ENCODE measurements around the gene RAD17.
"Not testable (repeated sequence)": the region's sequence is repeated elsewhere in the genome, so short reads cannot be mapped to it uniquely, and the experiment has no call there.

RAD17 gene

GRCh38 chr5:69455428-69455988 lies 85.9 kb downstream of the RAD17 start:
- not testable (repeated sequence) for H3K27ac ChIP-seq (ENCODE audit: low read depth, low read length); H3K4me3 ChIP-seq (ENCODE audit: low read length); H2BK15ac ChIP-seq (replicated peaks; ENCODE audit: low read depth); H4K5ac ChIP-seq (ENCODE audit: low read length); H2BK120ac ChIP-seq (ENCODE audit: low read depth, low read length); DNase-seq; H3K56ac ChIP-seq (ENCODE audit: low read length); H3K4me2 ChIP-seq (ENCODE audit: low read length); H3K4me1 ChIP-seq (ENCODE audit: control insufficient read depth, low read depth, low read length); H4K8ac ChIP-seq (ENCODE audit: low read depth, low read length); H3K79me2 ChIP-seq (ENCODE audit: control insufficient read depth, insufficient read depth, low read length); H3K18ac ChIP-seq (ENCODE audit: low read length); H3K23ac ChIP-seq (ENCODE audit: low read length); H3K9ac ChIP-seq (ENCODE audit: low read length); H2BK5ac ChIP-seq (ENCODE audit: low read length); H3K79me1 ChIP-seq (ENCODE audit: low read length); H3K27me3 ChIP-seq (ENCODE audit: insufficient read depth, low read length, poor library complexity); H2AK5ac ChIP-seq (ENCODE audit: low read length); H3K4ac ChIP-seq (ENCODE audit: low read depth, low read length); H3K36me3 ChIP-seq (ENCODE audit: control insufficient read depth, insufficient read depth, low read length)
- WGBS (ENCODE audit: extremely low coverage, insufficient coverage, low lambda C conversion rate), result no CpG with 5 or more reads among the region's 7 CpGs

DNA sequence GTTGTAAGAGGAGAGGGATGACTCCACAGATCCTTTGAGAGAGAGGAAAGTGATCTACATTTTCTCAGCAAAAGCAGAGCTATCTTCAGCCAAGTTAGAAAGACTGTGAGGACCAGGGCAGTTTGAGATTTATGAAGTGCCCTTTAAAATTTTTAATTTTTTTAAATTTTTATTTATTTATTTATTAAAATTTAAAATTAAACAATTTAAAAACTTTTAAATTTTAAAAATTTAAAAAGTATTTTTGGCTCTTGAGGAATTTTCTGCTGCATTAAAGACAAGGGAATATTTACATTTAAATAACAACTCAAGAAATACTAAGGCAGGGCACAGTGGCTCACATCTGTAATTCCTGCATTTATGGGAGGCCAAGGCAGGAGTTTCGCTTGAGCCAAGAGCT lies 92.6 kb downstream of the RAD17 start:
- no peak overlapping the region for H4K5ac ChIP-seq (ENCODE audit: low read length)

More for the DNA sequence above, 92.6 kb downstream of the RAD17 start:
- H2AK5ac ChIP-seq (ENCODE audit: low read length), result no peak overlapping the region
- no peaks in the 10 kb centered on the region for H3K4me1 ChIP-seq (ENCODE audit: control insufficient read depth, low read depth, low read length)
- no peak overlapping the region for H2BK15ac ChIP-seq (replicated peaks; ENCODE audit: low read depth)
- no peak overlapping the region for H3K4me2 ChIP-seq (ENCODE audit: low read length)
- no peak overlapping the region for H3K9ac ChIP-seq (ENCODE audit: low read length)
- H3K27ac ChIP-seq (ENCODE audit: low read depth, low read length), result no peak overlapping the region
- DNase-seq, result no peak
- H3K36me3 ChIP-seq (ENCODE audit: control insufficient read depth, insufficient read depth, low read length), result no peaks in the 10 kb centered on the region
- H3K18ac ChIP-seq (ENCODE audit: low read length), result no peak overlapping the region
- H2BK5ac ChIP-seq (ENCODE audit: low read length), result no peak overlapping the region
- H3K79me2 ChIP-seq (ENCODE audit: control insufficient read depth, insufficient read depth, low read length), result no peaks in the 10 kb centered on the region
- H4K8ac ChIP-seq (ENCODE audit: low read depth, low read length), result no peak overlapping the region
- no peak overlapping the region for H3K4me3 ChIP-seq (ENCODE audit: low read length)
- H2BK120ac ChIP-seq (ENCODE audit: low read depth, low read length), result no peak overlapping the region
- H3K79me1 ChIP-seq (ENCODE audit: low read length), result no peaks in the 10 kb centered on the region
- H3K23ac ChIP-seq (ENCODE audit: low read length), result no peak overlapping the region
- H3K27me3 ChIP-seq (ENCODE audit: insufficient read depth, low read length, poor library complexity), result no peaks in the 10 kb centered on the region
- H3K4ac ChIP-seq (ENCODE audit: low read depth, low read length), result no peak overlapping the region
- H3K56ac ChIP-seq (ENCODE audit: low read length), result no peak overlapping the region
- WGBS (ENCODE audit: extremely low coverage, insufficient coverage, low lambda C conversion rate), result no CpG with 5 or more reads among the region's 1 CpG

Data from mesendoderm (in vitro differentiated cells).